Globus pallidus (tissue), 1 donor: ENCODE data around the gene UNKL.
A peak's percentile ranks its signal among the peaks of the same experiment; 100 is the strongest.

Source experiments
- DNase-seq: peaks from one replicate; pipeline ENCODE4 v3.0.0-alpha.2; 2015; ENCODE audit warnings: low spot score

The UNKL gene

DNA sequence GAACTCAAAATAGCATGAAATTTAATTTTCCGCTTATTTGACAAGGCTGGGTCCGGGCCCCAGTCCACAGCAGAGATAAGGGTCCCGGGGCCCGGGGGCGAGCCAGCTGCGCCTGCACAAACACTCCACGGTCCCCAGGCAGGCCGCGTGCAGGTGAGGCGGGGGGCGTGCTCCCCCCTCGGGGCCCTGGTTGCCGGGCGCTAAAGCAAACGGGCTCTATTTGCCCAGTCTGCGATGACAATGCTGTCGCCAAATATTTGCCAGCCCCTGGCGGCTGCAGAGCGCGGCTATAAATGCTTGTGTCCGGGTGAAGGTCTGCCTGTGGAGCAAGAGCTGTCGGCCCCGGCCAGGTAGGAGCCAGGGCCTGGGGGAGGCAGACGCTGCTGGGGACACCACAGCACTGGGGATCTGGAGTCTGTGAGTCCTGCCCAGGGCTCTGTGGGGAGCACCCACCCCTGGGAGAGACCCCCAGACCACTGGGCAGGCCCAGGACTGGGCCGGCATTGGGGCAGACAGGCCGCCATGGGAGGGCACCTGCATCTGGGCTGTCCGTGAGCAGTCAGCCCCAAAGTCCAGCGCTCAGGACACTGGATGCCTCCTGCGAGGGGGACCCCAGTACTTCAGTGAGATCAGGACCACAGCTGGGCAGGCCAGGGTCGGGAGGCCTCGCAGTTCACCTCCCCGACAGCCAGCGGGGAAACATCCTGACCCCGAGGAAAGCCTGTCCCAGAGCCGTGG, 16.4 kb upstream of the UNKL start, which contains the start of gene PERCC1:
Gene PERCC1, plus strand, starts transcription at position 320 of the 738 bp plus-strand sequence. CDS start 1,516 bp downstream, outside the sequence.
- DNase-seq = no peak

GRCh38 chr16:1430214-1430758, 15.8 kb upstream of the UNKL start:
- DNase-seq = no peak

DNA sequence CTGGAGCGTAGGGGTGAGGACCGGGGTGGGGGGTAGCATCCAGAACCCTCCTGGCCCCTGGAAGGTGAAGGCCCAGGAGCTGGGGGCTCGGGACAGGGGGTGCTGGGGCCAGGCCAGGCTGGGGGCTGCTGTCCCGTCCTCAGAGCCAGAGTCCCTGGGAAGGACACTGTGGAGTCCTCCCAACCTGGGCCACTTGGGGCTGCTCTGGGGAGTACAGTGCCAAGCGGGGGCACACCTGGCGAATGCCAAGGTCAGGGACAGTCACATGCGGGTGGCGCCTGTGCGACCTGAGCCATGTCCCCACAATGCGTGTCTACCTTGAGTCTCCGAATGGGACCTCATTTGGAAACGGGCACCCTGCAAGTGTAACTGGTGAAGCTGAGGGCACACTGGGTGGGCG, 15.1 kb upstream of the UNKL start:
- no peak for DNase-seq

DNA sequence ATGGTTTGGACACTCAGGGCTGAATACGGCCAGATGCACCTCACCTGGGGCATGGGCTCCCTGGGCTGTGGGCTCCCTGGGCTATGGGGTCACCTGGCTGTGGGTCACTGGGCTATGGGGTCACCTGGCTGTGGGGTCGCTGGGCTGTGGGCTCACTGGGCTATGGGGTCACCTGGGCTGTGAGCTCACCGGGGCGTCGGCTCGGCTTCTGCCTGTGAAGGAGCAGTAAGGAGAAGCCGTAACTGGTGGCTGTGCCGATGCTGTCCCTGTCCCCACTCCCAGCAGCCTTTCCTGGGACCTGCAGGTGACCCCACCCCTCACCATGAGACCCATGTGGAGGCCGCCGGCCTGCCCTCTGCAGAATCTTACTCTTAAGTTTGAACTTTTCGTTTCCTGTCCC, 14.5 kb upstream of the UNKL start:
- DNase-seq = no peak

DNA sequence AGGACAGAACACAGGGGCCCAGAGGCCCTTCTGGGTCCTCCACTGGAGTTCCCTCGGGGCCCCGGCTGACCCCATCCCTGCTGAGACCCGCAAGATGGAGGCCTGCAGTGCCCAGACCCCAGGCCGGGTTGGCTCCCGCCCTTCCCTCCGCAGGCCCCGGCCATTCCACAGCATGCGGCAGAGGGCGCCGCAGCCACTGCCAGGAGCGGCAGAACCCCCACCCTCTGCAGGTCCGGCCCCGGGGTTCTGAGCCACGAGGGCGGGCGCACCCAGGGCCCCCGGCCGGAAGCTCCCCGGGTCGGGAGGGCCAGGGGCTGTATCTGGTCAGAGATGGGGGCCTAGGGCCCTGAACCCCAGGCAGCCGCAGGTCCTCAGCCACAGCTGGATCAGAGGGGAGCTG, 14.0 kb upstream of the UNKL start:
- DNase-seq = no peak

GRCh38 chr16:1427473-1428461, 13.3 kb upstream of the UNKL start:
- no peak for DNase-seq

- DNase-seq = no peak
Observed at GRCh38 chr16:1426734-1427471, 12.4 kb upstream of the UNKL start.

- no peak for DNase-seq
Observed at GRCh38 chr16:1425616-1426370, 11.3 kb upstream of the UNKL start.

- DNase-seq = no peak
Observed at GRCh38 chr16:1424028-1424427, 9.5 kb upstream of the UNKL start.

DNA sequence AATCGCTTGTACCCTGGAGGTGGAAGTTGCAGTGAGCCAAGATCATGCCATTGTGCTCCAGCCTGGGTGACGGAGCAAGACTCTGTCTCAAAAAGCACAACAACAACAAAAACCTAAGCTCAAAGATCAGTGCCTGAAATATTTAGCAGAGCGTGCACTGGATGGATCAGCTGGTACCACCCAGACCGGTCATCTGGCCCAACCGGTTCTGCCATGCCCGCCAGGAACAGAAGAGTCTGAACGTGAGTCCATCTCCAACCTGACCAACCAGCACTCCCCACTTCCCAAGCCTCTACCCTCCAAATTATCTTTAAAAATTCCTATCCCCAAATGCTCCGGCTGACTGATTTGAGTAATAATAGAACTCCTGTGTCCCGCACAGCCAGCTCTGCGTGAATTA, 7.6 kb upstream of the UNKL start:
- no peak for DNase-seq

DNA sequence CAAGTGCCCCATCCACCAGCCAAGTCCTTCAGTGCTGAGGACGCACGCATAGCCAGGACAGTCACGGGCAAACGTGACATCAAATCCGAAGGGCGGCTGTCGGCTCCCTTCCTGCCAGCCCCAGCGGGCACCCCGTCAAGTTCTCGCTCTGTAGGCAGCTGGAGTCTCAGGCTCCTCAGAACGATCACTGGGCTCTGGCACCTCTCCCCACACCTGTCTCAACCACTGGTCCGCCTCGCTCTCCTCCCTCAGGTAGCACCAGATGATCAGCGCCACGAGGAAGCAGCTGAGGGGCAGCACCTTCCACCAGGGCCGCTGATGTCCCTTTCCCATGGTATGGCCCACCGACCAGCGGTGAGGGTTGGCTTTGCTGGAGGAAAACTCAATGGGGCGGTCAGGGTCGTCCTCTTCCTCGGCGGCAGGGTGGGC, 5.6 kb upstream of the UNKL start:
- DNase-seq = no peak

- DNase-seq = no peak
Observed at GRCh38 chr16:1416521-1416941, 2.0 kb upstream of the UNKL start.

DNA sequence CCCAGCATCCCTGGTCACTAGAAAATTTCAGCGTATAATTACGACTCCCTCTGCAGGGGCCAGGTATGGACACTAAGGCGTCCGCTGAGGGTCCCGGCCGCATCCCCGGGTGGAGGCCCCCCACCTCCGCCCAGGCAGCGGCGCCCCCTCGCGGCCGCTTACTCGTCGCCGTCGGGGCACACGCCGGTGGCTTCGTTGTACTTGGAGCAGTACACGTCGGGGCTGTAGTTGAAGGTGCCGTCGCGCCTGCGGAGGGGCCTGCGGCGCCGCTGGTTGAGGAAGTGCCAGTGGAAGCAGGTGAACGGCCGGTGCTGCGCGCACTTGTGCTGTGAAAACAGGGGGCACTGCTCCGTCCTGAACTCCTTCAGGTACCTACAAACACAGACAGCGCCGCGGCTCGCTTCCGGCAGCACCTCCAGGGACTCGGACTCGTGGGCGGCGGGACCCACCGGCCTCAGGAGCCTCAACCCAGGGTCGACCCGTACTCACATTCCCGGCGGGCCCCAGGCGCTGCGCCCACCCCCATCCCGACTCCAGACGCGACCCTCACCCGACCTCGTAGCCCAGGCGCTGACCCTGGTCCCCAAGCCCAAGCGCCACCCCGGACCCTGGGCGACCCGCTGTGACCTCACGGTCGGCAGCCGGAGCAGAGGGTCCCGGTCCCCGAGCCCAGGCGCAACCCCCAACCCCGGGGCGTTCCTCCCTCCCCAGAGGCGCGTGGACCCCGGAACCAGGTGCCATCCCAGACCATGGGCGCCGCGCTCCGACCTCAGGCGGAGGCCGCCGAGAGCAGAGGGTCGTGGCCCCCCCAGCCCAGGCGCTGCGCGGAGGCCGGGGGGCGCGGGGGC, 596 bp downstream of the UNKL start:
- no peak for DNase-seq

DNA sequence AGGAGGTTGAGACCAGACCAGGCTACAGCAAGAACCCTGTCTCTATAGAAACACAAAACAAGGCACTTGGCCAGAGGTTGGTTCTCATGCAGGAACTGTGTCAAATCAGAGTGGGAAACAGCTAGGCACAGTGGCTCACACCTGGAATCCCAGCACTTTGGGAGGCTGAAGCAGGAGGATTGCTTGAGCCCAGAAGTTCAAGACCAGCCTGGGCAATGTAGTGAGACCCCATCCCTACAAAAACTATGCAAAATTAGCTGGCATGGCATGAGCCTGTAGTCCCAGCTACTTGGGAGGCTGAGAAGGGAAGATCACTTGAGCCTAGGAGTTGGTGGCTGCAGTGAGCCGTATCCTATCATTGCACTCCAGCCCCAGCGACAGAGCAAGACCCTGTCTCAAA, 1.7 kb downstream of the UNKL start:
- DNase-seq = no peak

DNA sequence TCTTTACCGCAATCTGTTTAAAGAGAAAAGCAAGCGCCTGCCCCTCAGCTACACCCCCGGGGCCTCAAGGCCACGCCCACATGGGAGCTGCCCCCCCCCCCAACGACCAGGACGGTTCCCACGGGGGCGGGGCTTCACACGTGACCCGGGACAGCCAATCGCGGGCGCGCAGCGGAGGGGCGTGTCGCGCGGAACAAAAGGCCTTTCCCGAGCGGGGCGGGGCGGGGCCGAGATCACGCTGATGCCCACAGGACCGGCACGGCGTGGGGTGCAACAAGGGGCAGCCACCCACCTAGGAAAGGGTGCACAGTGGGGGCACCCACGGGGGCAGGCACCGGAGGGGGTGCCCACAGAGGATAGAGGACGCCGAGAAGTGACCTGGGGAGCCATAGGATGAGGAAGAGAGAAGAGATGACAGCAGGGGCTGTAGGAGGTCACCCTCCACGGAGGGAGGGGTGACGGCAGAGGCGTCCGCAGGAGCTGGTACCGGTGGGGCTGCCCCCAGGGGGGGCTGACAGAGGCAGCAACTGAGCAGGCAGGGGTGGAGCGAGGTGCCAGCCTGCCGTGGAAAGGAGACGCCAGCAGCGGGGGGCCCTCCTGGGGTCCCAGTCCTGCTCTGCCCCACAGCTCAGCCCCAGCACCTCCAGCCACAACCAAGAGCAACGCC, 6.2 kb downstream of the UNKL start:
- DNase-seq = peak; percentile 88

- peak; percentile 20 for DNase-seq
Observed at GRCh38 chr16:1407753-1408152, 6.8 kb downstream of the UNKL start.

DNA sequence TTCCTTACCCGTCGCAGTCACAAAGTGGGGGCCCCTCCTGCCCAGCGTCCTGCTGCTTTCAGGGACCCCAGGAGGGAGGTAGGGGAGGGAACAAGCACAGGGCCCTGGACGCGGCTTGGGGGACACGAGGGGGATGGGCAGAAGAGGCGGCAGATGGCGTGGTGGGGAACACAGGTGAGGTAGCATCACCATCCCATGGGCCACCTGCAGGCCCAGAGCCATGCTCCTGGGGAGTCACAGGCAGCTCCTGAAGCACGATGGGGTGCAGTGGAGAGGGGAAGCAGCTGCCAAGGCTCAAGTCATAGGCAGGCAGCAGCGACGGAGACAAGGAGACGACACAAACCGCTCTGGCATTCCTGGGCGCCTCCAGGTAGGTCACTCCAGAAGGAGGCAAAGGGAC, 10.8 kb downstream of the UNKL start:
- no peak for DNase-seq

DNA sequence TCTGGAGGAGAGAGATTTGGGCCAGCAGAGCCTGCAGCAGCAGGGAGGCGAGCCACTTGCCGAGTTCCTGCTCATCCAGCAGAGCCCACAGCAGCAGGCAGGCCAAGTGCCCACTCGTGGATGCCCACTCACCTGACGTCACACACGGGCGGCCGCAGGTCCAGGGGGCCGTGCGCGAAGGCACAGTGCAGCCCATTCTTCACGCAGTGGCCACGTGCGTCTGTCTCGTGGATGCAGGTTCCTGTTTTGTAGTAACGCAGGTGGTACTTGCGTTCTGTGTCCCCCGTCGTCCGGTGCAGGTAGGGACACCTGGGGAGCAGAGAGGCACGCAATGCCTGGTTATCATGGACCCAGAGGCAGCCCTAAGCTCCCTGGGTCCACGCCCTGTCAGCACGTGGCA, 11.5 kb downstream of the UNKL start:
- no peak for DNase-seq

GRCh38 chr16:1401758-1402154, 12.7 kb downstream of the UNKL start:
- DNase-seq = no peak
